Thyroid gland (tissue), 4 donors: ENCODE data around the gene C16orf74.

Experiments used
- CTCF ChIP-seq, 6 experiments: fragments of 200-600 bp in 3 of 6; fragments of 450-650 bp in 3 of 6; sonication (generic) in 3 of 6; IDR thresholded peaks; one replicate each; pipeline ENCODE4 v1.5.1; 2016 to 2019; ENCODE audit warnings: antibody characterized with exemption in 6 of 6, mild to moderate bottlenecking in 2 of 6, inconsistent platforms in 1 of 6, moderate library complexity in 1 of 6
- POLR2A ChIP-seq, 2 donors: fragments of 450-650 bp; IDR thresholded peaks; one replicate each; pipeline ENCODE4 v1.6.1; 2017; ENCODE audit warnings: antibody characterized with exemption in 2 of 2, mild to moderate bottlenecking in 2 of 2, moderate library complexity in 1 of 2

GRCh38 chr16:85774136-85774535 lies 23.2 kb upstream of the C16orf74 start:
- no peak for TF ChIP-seq CTCF (IDR thresholded peaks at IDR 0.05)
- no peak for TF ChIP-seq POLR2A (IDR thresholded peaks at IDR 0.05)
